Esophagus muscularis mucosa (tissue), 4 donors: Measurements from ENCODE around the gene N4BP3.

Experiments
- CTCF ChIP-seq, 3 experiments: fragments of 200-600 bp in 2 of 3; fragments of 450-650 bp in 1 of 3; sonication (generic) in 2 of 3; IDR thresholded peaks; one replicate each; pipeline ENCODE4 v1.5.1; 2017 to 2019; ENCODE audit warnings: antibody characterized with exemption in 3 of 3, mild to moderate bottlenecking in 2 of 3, moderate library complexity in 1 of 3
- EP300 ChIP-seq: sonication (generic); formaldehyde crosslinking; IDR thresholded peaks from one replicate; pipeline ENCODE4 v1.6.1; 2017; ENCODE audit warnings: antibody characterized with exemption
- POLR2A ChIP-seq: fragments of 450-650 bp; IDR thresholded peaks from one replicate; pipeline ENCODE4 v1.6.1; 2017; ENCODE audit warnings: antibody characterized with exemption, moderate library complexity, mild to moderate bottlenecking, low read depth
- POLR2AphosphoS5 ChIP-seq, 2 donors: sonication (generic); formaldehyde crosslinking; IDR thresholded peaks; one replicate each; pipeline ENCODE4 v1.6.1; 2017; ENCODE audit warnings: antibody characterized with exemption in 2 of 2

GRCh38 chr5:178120607-178121357 lies 7.5 kb downstream of the N4BP3 start:
- TF ChIP-seq CTCF (IDR thresholded peaks at IDR 0.05) = peak; percentile 45 to 56 (median 49)
- peak; percentile 38 to 74 for TF ChIP-seq POLR2AphosphoS5 (IDR thresholded peaks at IDR 0.05)
- no peak for TF ChIP-seq POLR2A
- TF ChIP-seq EP300 = no peak
